Right lobe of liver (tissue), 4 donors: Measurements from ENCODE around the gene SH3BP4.

Experiments
- CTCF ChIP-seq, 4 donors: fragments of 200-600 bp in 3 of 4; fragments of 450-650 bp in 1 of 4; IDR thresholded peaks; one replicate each; pipeline versions ENCODE4 v1.5.1 to v1.8.0; 2016 to 2022; ENCODE audit warnings: antibody characterized with exemption in 4 of 4, mild to moderate bottlenecking in 2 of 4
- POLR2A ChIP-seq: fragments of 450-650 bp; IDR thresholded peaks from one replicate; pipeline ENCODE4 v1.6.1; 2017; ENCODE audit warnings: antibody characterized with exemption, mild to moderate bottlenecking
- donor health status: DM: no; HTN: no; CAD: no.
- donor health status: DM: no; HTN: no; CAD: no.
- donor health status: DM: no; HTN: yes; CAD: no.

- TF ChIP-seq POLR2A (no peak), CTCF (IDR thresholded peaks at IDR 0.05) (no peak)
Measured at GRCh38 chr2:234945339-234945873, 6.4 kb upstream of the SH3BP4 start.
